GM23338 (cell line): ENCODE data around the gene MMP15. TPM values are rescaled to one million over a fixed set of nuclear protein-coding genes. Genes with fewer than 3 reads are reported as not detected.

Experiments used
- ATAC-seq: fragments of 200-7000 bp; cut with Tn5 transposase; 3 replicates; pipeline ENCODE4 v1.9.1; 2020
- DNase-seq: peaks from one replicate; pipeline ENCODE4 v3.0.0-alpha.2; 2015; ENCODE audit warnings: low spot score
- H2AFZ ChIP-seq: fragments of 200-600 bp; sonication (generic); 2 replicates; pipeline ENCODE4 v1.8.0; 2016; ENCODE audit warnings: antibody characterized with exemption, mild to moderate bottlenecking, moderate library complexity
- H3F3A ChIP-seq: fragments of 200-600 bp; sonication (generic); replicated peaks from 2 replicates; pipeline ENCODE4 v1.8.0; 2017; ENCODE audit warnings: antibody characterized with exemption, mixed run types, low read depth
- H3K27ac ChIP-seq: fragments of 200-600 bp; sonication (generic); 2 replicates; pipeline ENCODE4 v1.6.1; 2016; ENCODE audit warnings: low read depth
- H3K27me3 ChIP-seq: fragments of 200-600 bp; sonication (generic); 2 replicates; pipeline ENCODE4 v1.8.0; 2016; ENCODE audit warnings: mild to moderate bottlenecking, mixed run types, moderate library complexity; ENCODE audit not compliant: insufficient read depth
- H3K36me3 ChIP-seq: fragments of 200-600 bp; sonication (generic); 2 replicates; pipeline ENCODE4 v1.8.0; 2016; ENCODE audit warnings: mild to moderate bottlenecking; ENCODE audit not compliant: insufficient read depth
- H3K4me1 ChIP-seq: fragments of 200-600 bp; sonication (generic); 2 replicates; pipeline ENCODE4 v1.8.0; 2016; ENCODE audit warnings: mild to moderate bottlenecking, moderate library complexity; ENCODE audit not compliant: insufficient read depth
- H3K4me2 ChIP-seq: fragments of 200-600 bp; sonication (generic); 2 replicates; pipeline ENCODE4 v1.7.1; 2017; ENCODE audit warnings: mixed run types
- H3K4me3 ChIP-seq: fragments of 200-600 bp; sonication (generic); 2 replicates; pipeline ENCODE4 v1.6.1; 2016; ENCODE audit warnings: mixed run types
- H3K79me2 ChIP-seq: fragments of 200-600 bp; sonication (generic); replicated peaks from 2 replicates; pipeline ENCODE4 v1.8.0; 2017; ENCODE audit warnings: mild to moderate bottlenecking; ENCODE audit not compliant: insufficient read depth
- H3K9me2 ChIP-seq: fragments of 200-600 bp; sonication (generic); 2 replicates; pipeline ENCODE4 v1.8.0; 2017; ENCODE audit not compliant: insufficient read depth
- H4K20me1 ChIP-seq: fragments of 200-600 bp; sonication (generic); replicated peaks from 2 replicates; pipeline ENCODE4 v1.8.0; 2017; ENCODE audit warnings: mild to moderate bottlenecking; ENCODE audit not compliant: insufficient read depth
- H3K27ac Mint-ChIP-seq: 2 replicates; pipeline ENCODE4 v1.8.0; 2020; ENCODE audit warnings: inconsistent platforms, mild to moderate bottlenecking, moderate library complexity, mixed read lengths
- H3K27me3 Mint-ChIP-seq: 3 replicates; pipeline ENCODE4 v1.8.0; 2022; ENCODE audit warnings: low read depth, mild to moderate bottlenecking, moderate library complexity, mixed read lengths, inconsistent platforms; ENCODE audit not compliant: insufficient read depth, poor library complexity
- H3K36me3 Mint-ChIP-seq: 3 replicates; pipeline ENCODE4 v1.8.0; 2021; ENCODE audit warnings: low read depth, mild to moderate bottlenecking, inconsistent platforms, moderate library complexity, mixed read lengths
- H3K4me1 Mint-ChIP-seq: 3 replicates; pipeline ENCODE4 v1.8.0; 2020; ENCODE audit warnings: mild to moderate bottlenecking, inconsistent platforms, mixed read lengths
- H3K4me3 Mint-ChIP-seq: 3 replicates; pipeline ENCODE4 v1.8.0; 2021; ENCODE audit warnings: moderate library complexity, mild to moderate bottlenecking, inconsistent platforms, mixed read lengths
- H3K9me3 Mint-ChIP-seq: 3 replicates; pipeline ENCODE4 v1.8.0; 2020; ENCODE audit warnings: moderate library complexity, mild to moderate bottlenecking, inconsistent platforms, mixed read lengths
- CREB1 ChIP-seq: fragments of 250-450 bp; sonication (Bioruptor Pico); IDR thresholded peaks from 2 replicates; pipeline ENCODE4 v1.5.0; 2020; ENCODE audit warnings: low read depth, mild to moderate bottlenecking, moderate library complexity
- ETS1 ChIP-seq: IDR thresholded peaks from 2 replicates; pipeline ENCODE4 v1.6.1; 2016; ENCODE audit warnings: antibody characterized with exemption
- EZH2phosphoT487 ChIP-seq: fragments of 200-600 bp; sonication (generic); IDR thresholded peaks from one replicate; pipeline ENCODE4 v1.8.1; 2018; ENCODE audit warnings: antibody characterized with exemption; ENCODE audit not compliant: unreplicated experiment
- NANOG ChIP-seq: IDR thresholded peaks from 2 replicates; pipeline ENCODE4 v1.6.1; 2016; ENCODE audit warnings: antibody characterized with exemption, borderline replicate concordance
- POLR2AphosphoS5 ChIP-seq: IDR thresholded peaks from 2 replicates; pipeline ENCODE4 v1.6.1; 2016; ENCODE audit warnings: antibody characterized with exemption, low read depth
- REST ChIP-seq: IDR thresholded peaks from one replicate; pipeline ENCODE4 v1.6.1; 2018; ENCODE audit warnings: antibody characterized with exemption; ENCODE audit not compliant: unreplicated experiment
- polyA plus RNA-seq: library from polyadenylated mRNA; unstranded; fragments of >200 nt; fragmentation: Nextera tagmentation; extraction: Ambion mirVana; gene quantifications from 2 replicates; pipeline ENCODE4 v1.2.1, GENCODE V29; 2016
- total RNA-seq: library from RNA; depleted of rRNA; stranded (reverse); fragments of >200 nt; shearing (Covaris generic); gene quantifications from 2 replicates; pipeline ENCODE4 v1.2.3, GENCODE V29; 2014

The MMP15 gene
- total and polyA plus RNA-seq, 2 experiments from 2014 or later: 10.9 to 79.1 TPM

DNA sequence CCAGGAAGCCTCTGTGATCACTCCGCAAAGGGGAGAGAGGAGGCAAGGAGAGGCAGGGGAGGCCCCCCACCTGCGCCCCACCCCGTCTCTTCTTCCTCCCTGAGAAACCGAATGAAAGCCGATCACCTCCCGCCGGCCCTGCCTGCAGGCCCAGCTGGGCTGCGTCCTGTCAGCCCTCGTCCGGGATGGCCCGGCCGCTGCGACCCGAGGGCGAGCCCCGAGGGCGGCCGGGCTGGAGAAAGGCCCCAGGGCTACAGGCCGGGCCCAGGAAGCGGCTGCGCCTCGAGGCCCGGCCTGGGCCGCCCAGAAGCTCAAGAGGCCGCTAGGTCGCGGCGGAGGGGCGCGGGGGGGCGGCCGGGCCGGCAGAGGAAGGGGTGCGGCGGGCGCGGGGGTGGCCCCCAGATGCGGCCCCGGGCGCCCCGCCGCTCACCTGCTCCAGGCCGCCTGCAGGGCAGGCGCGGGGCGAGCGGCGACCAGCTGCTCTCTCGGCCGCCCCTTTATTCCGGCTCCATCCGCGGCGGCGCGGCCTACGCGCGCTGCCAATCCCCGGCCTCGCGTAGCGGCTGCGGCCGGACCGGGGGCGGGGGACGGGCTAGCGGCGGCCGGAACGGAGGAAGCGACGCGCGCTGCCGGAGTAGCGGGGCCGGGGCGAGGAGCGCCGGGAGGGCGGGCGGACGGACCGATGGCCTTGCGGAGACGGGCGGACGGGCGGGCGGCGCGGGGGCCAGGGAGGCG, 25.4 kb upstream of the MMP15 start, which contains the start of gene ZNF319:
Gene ZNF319, minus strand, starts transcription at position 702 of the 735 bp plus-strand sequence. CDS start 2,407 bp downstream, outside the sequence.
- Histone ChIP-seq H3K27ac (peak within 1 kb of the TSS; percentile 74; the same call in 1 of the 2 replicates), H3K27me3 (no peaks in the 10 kb centered on the region), H2AFZ (peak within 1 kb of the TSS; percentile 99), H3K79me2 (0 out of 2 replicates have a peak, but pooled peaks cover 6% of the 10 kb centered on the region), H3K9me2 (no peaks in the 10 kb centered on the region), H3K36me3 (peaks cover 7% of the 10 kb centered on the region), H3K4me3 (peak within 1 kb of the TSS; percentile 95), H3F3A (peaks cover 7% of the 10 kb centered on the region), H4K20me1 (peaks cover 3% of the 10 kb centered on the region; the same call in 1 of the 2 replicates), H3K4me2 (peak within 1 kb of the TSS; percentile 98), H3K4me1 (peaks cover 8% of the 10 kb centered on the region)
- peaks cover 36% of the 10 kb centered on the region for H3K36me3 Mint-ChIP-seq
- DNase-seq: peak; percentile 44
- peak within 1 kb of the TSS; percentile 90 for H3K4me3 Mint-ChIP-seq
- peaks cover 22% of the 10 kb centered on the region for H3K4me1 Mint-ChIP-seq
- ATAC-seq: peak; percentile 7
- no peak for TF ChIP-seq REST
- peak; percentile 48; the same call in 1 of the 2 replicates for TF ChIP-seq POLR2AphosphoS5
- peak within 1 kb of the TSS; percentile 59; the same call in 1 of the 2 replicates for H3K27ac Mint-ChIP-seq
- H3K9me3 Mint-ChIP-seq: no peaks in the 10 kb centered on the region; the same call in 2 of the 3 replicates
- peaks cover 14% of the 10 kb centered on the region for H3K27me3 Mint-ChIP-seq

DNA sequence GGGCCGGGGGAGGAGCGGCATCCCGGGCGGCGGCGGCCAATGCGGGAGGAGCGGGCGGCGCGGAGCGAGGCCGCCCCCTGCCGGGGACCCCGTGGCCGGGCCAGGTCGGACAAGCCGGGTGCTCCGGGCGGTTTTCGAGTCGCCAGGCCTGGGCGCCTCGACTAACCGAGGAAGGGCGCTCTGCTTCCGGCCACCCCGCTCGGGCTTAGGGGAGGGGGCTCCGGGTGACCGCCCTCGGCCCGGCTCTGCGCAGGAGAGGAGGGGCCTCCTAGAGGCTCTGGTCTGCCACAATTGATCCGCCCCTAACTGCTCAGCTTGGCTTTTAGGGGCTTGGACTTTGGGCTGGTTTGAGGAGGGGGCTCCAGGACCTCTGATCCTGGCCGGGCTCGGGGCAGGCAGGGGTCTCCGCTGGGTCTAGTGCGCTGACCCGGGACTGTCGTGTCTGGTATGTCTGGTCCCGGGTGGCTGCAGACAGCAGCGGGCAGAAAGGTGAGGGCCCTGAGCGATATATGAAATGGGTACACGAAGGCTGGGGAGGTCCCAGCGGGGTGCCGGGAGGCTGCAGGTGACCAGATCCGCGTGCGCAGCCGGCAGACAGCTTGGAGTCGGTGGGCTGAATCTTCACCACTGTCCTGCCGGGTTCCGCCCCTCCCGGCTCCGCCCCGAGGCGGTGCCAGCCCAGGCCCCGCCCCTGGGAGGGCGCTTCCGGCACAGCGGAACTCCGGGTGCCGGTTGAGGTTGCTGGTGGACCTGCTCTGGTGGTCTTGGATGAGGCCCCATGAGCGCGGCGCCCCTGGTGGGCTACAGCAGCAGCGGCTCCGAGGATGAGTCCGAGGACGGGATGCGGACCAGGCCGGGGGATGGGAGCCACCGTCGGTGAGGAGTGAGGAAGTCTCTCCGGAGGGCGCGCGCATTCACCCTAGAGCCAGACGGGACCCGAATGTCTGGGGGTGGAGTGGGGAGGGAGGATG, 24.6 kb upstream of the MMP15 start, which contains the start of gene USB1:
Gene USB1, plus strand, starts transcription at position 702 of the 971 bp plus-strand sequence. Its CDS starts 77 bp downstream, at position 779.
- H3K4me3 Mint-ChIP-seq: peak within 1 kb of the TSS; percentile 90
- TF ChIP-seq NANOG: no peak
- no peak for TF ChIP-seq EZH2phosphoT487
- no peak for TF ChIP-seq REST
- peak; percentile 93 for TF ChIP-seq POLR2AphosphoS5
- peak; percentile 10; the same call in 1 of the 2 replicates for TF ChIP-seq CREB1 (CRISPR knock-in tag)
- TF ChIP-seq ETS1: no peak

More for the DNA sequence above, 24.6 kb upstream of the MMP15 start, which contains the start of gene USB1:
- Histone ChIP-seq H3K79me2 (peaks cover 11% of the 10 kb centered on the region; the same call in 1 of the 2 replicates), H3K36me3 (peaks cover 8% of the 10 kb centered on the region), H3F3A (peaks cover 7% of the 10 kb centered on the region), H3K4me1 (peaks cover 8% of the 10 kb centered on the region), H3K4me2 (peak within 1 kb of the TSS; percentile 98), H3K27ac (peak within 1 kb of the TSS; percentile 74; the same call in 1 of the 2 replicates), H2AFZ (peak within 1 kb of the TSS; percentile 99), H4K20me1 (peaks cover 3% of the 10 kb centered on the region; the same call in 1 of the 2 replicates), H3K27me3 (no peaks in the 10 kb centered on the region), H3K9me2 (no peaks in the 10 kb centered on the region), H3K4me3 (peak within 1 kb of the TSS; percentile 95)
- Mint-ChIP-seq H3K9me3 (no peaks in the 10 kb centered on the region; the same call in 2 of the 3 replicates), H3K4me1 (peaks cover 22% of the 10 kb centered on the region), H3K27me3 (peaks cover 14% of the 10 kb centered on the region), H3K27ac (peak within 1 kb of the TSS; percentile 59; the same call in 1 of the 2 replicates), H3K36me3 (peaks cover 43% of the 10 kb centered on the region)
- ATAC-seq (peak; percentile 86), DNase-seq (peak; percentile 95)
